Neural cell (in vitro differentiated cells): Measurements from ENCODE around the gene FERMT3. TPM values are rescaled to one million over a fixed set of nuclear protein-coding genes. Genes with fewer than 3 reads are reported as not detected.

Experiments used
- H2AFZ ChIP-seq: fragments of 200-600, 300-800 bp; sonication (generic), shearing (Covaris generic); 2 replicates; pipeline ENCODE4 v1.6.0; 2014; ENCODE audit warnings: low read depth, mild to moderate bottlenecking, antibody characterized with exemption, low read length, moderate library complexity
- H3F3A ChIP-seq: fragments of 200-600 bp; shearing (Covaris generic); 2 replicates; pipeline ENCODE4 v1.6.1; 2016; ENCODE audit warnings: mild to moderate bottlenecking, moderate library complexity, mixed read lengths, antibody characterized with exemption, low read length; ENCODE audit not compliant: insufficient read depth, poor library complexity, severe bottlenecking
- H3K27ac ChIP-seq: fragments of 200-600, 300-800 bp; sonication (generic), shearing (Covaris generic); 2 replicates; pipeline ENCODE4 v1.5.1; 2014; ENCODE audit warnings: mild to moderate bottlenecking, low read length, moderate library complexity
- H3K27me3 ChIP-seq: fragments of 300-800, 200-600 bp; sonication (generic), shearing (Covaris generic); 2 replicates; pipeline ENCODE4 v1.6.0; 2014; ENCODE audit warnings: mild to moderate bottlenecking, low read depth, low read length, moderate library complexity; ENCODE audit not compliant: insufficient read depth
- H3K36me3 ChIP-seq: fragments of 300-800, 200-600 bp; sonication (generic), shearing (Covaris generic); 2 replicates; pipeline ENCODE4 v1.5.1; 2014; ENCODE audit warnings: mild to moderate bottlenecking, antibody characterized with exemption, low read length, moderate library complexity; ENCODE audit not compliant: insufficient read depth
- H3K4me2 ChIP-seq: fragments of 300-800, 200-600 bp; sonication (generic), shearing (Covaris generic); 2 replicates; pipeline ENCODE4 v1.6.0; 2014; ENCODE audit warnings: mild to moderate bottlenecking, low read length
- H3K4me3 ChIP-seq: fragments of 300-800, 200-600 bp; sonication (generic), shearing (Covaris generic); 2 replicates; pipeline ENCODE4 v1.5.1; 2014; ENCODE audit warnings: mild to moderate bottlenecking, low read length, moderate library complexity
- H3K79me2 ChIP-seq: fragments of 200-600 bp; shearing (Covaris generic); replicated peaks from 2 replicates; pipeline ENCODE4 v1.6.0; 2014; ENCODE audit warnings: mild to moderate bottlenecking, low read length, moderate library complexity; ENCODE audit not compliant: insufficient read depth
- H3K9ac ChIP-seq: fragments of 300-800, 200-600 bp; sonication (generic), shearing (Covaris generic); 2 replicates; pipeline ENCODE4 v1.6.1; 2016; ENCODE audit warnings: mild to moderate bottlenecking, low read length, mixed read lengths
- H3K9me2 ChIP-seq: fragments of 200-600 bp; shearing (Covaris generic); 2 replicates; pipeline ENCODE4 v1.6.1; 2016; ENCODE audit warnings: mild to moderate bottlenecking, low read length, mixed read lengths; ENCODE audit not compliant: insufficient read depth
- H3K9me3 ChIP-seq: fragments of 200-600, 300-800 bp; sonication (generic), shearing (Covaris generic); 2 replicates; pipeline ENCODE4 v1.6.1; 2016; ENCODE audit warnings: mild to moderate bottlenecking, mixed run types, low read length, moderate library complexity, mixed read lengths
- H4K20me1 ChIP-seq: fragments of 200-600 bp; shearing (Covaris generic); 2 replicates; pipeline ENCODE4 v1.6.1; 2016; ENCODE audit warnings: mild to moderate bottlenecking, mixed run types; ENCODE audit not compliant: insufficient read depth
- EP300 ChIP-seq: fragments of 450-650 bp; conservative IDR thresholded peaks from 2 replicates; pipeline ENCODE4 v1.6.1; 2014; ENCODE audit warnings: antibody characterized with exemption, mild to moderate bottlenecking, moderate library complexity; ENCODE audit not compliant: poor library complexity, severe bottlenecking
- EZH2 ChIP-seq: fragments of 200-600, 300-800 bp; shearing (Covaris generic), sonication (generic); IDR thresholded peaks from 2 replicates; pipeline ENCODE4 v1.6.1; 2014; ENCODE audit warnings: antibody characterized with exemption, low read length, borderline replicate concordance, mild to moderate bottlenecking; ENCODE audit not compliant: insufficient read depth, poor library complexity, severe bottlenecking
- MXI1 ChIP-seq: fragments of 450-650 bp; conservative IDR thresholded peaks from 2 replicates; pipeline ENCODE4 v1.6.1; 2014; ENCODE audit warnings: antibody characterized with exemption, mild to moderate bottlenecking; ENCODE audit not compliant: poor library complexity, severe bottlenecking
- POLR2AphosphoS5 ChIP-seq: IDR thresholded peaks from 2 replicates; pipeline ENCODE4 v1.6.1; 2012
- RAD21 ChIP-seq: fragments of 450-650 bp; conservative IDR thresholded peaks from 2 replicates; pipeline ENCODE4 v1.6.1; 2014; ENCODE audit warnings: antibody characterized with exemption, mild to moderate bottlenecking, moderate library complexity
- REST ChIP-seq: IDR thresholded peaks from 2 replicates; pipeline ENCODE4 v1.6.1; 2012; ENCODE audit warnings: borderline replicate concordance
- SMC3 ChIP-seq: fragments of 450-650 bp; conservative IDR thresholded peaks from 2 replicates; pipeline ENCODE4 v1.6.1; 2014; ENCODE audit warnings: antibody characterized with exemption, mild to moderate bottlenecking, moderate library complexity; ENCODE audit not compliant: poor library complexity
- TAF1 ChIP-seq: IDR thresholded peaks from 2 replicates; pipeline ENCODE4 v1.6.1; 2012; ENCODE audit warnings: low read depth
- polyA plus RNA-seq: library from polyadenylated mRNA; depleted of rRNA; stranded (reverse); fragments of >200 nt; gene quantifications from 2 replicates; pipeline ENCODE4 v1.2.3, GENCODE V29; 2014
- TF ChIP-seq, protein P1 (sequence below): fragments of 450-650 bp; IDR thresholded peaks from 2 replicates; pipeline ENCODE4 v1.5.1; 2014; ENCODE audit warnings: antibody characterized with exemption, mild to moderate bottlenecking, moderate library complexity; ENCODE audit not compliant: poor library complexity, severe bottlenecking

The FERMT3 gene
- polyA plus RNA-seq, 1 donor from 2014 or later: 0.89 TPM

DNA sequence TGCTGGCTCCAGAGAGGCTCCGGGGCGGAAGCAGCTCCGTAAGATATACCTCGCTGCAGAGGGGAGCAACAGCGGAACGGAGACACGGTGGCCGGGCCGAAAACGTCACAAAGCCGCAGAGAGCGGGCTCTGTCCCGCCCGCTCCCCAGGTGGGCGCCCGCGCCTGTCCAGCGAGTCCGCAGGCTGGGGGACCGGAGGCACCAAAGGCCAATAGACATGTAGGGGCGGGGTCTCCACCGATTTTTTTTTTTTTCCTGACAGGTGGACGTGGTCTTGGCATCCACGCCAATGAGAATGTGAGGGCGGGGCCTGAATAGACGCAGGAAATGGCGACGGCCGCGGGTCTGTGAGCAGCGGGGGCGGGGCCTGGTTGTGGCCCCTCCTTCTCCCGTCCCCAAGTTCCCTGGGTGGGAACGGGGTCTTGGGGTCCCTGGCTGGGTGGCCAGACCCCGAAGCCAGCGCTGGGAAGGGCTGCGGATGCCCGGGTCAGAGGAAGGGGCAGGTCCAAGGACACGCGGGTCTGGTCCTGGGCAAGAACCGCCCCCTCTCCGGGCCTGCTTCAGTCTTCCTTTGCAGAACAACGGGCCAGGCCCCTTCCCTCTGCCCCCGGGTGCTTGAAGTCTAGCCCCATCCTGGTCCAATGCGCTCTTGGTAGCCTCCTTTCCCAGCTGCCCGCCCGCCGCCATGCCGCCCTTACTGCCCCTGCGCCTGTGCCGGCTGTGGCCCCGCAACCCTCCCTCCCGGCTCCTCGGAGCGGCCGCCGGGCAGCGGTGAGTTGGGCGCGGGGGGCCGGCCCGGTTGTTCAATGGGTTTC lies 23.9 kb downstream of the FERMT3 start, which contains the start of gene DNAJC4:
Gene DNAJC4, plus strand, starts transcription at position 378 of the 814 bp plus-strand sequence. Its CDS starts 307 bp downstream, at position 685.
- Histone ChIP-seq H3K9ac (peak within 1 kb of the TSS; percentile 88), H3K79me2 (peaks cover 6% of the 10 kb centered on the region), H3K9me3 (no peaks in the 10 kb centered on the region), H3F3A (no peaks in the 10 kb centered on the region), H3K36me3 (no peaks in the 10 kb centered on the region), H4K20me1 (no peaks in the 10 kb centered on the region), H3K27me3 (peaks cover 8% of the 10 kb centered on the region), H2AFZ (peak within 1 kb of the TSS; percentile 72), H3K4me2 (peak within 1 kb of the TSS; percentile 70), H3K27ac (peak within 1 kb of the TSS; percentile 88), H3K4me3 (peak within 1 kb of the TSS; percentile 94), H3K9me2 (no peaks in the 10 kb centered on the region)
- TF ChIP-seq RAD21: no peak
- peak; percentile 76 for TF ChIP-seq EP300
- TF ChIP-seq MXI1: peak; percentile 69
- TF ChIP-seq SMC3: peak; percentile 14
- TF ChIP-seq TAF1: no peak
- no peak for TF ChIP-seq EZH2
- TF ChIP-seq, protein P1, sequence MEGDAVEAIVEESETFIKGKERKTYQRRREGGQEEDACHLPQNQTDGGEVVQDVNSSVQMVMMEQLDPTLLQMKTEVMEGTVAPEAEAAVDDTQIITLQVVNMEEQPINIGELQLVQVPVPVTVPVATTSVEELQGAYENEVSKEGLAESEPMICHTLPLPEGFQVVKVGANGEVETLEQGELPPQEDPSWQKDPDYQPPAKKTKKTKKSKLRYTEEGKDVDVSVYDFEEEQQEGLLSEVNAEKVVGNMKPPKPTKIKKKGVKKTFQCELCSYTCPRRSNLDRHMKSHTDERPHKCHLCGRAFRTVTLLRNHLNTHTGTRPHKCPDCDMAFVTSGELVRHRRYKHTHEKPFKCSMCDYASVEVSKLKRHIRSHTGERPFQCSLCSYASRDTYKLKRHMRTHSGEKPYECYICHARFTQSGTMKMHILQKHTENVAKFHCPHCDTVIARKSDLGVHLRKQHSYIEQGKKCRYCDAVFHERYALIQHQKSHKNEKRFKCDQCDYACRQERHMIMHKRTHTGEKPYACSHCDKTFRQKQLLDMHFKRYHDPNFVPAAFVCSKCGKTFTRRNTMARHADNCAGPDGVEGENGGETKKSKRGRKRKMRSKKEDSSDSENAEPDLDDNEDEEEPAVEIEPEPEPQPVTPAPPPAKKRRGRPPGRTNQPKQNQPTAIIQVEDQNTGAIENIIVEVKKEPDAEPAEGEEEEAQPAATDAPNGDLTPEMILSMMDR: no peak
- TF ChIP-seq REST: peak; percentile 20
- peak; percentile 73 for TF ChIP-seq POLR2AphosphoS5

DNA sequence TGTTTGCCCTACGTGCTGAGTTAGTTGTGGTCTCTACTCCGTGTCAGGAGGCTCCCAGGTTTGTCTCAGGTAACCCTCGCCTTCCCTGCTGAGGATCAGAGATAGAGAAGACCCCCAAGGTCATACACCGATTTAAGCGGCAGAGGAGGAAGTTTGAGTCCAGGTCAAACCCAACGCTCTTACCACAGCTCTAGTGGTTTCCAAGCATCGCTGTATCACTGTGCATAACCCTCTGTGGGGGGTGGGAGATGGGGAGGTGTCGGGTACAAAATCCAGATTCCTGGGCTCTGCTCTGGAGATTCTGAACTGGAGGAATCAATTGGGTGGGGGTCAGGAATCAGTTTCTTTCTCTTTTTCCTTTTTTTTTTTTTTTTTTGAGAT lies 24.5 kb downstream of the FERMT3 start:
- H3K27me3 ChIP-seq: peaks cover 8% of the 10 kb centered on the region
- H3K9ac ChIP-seq: peak overlapping the region; percentile 88
- H3K9me3 ChIP-seq: no peaks in the 10 kb centered on the region
- H3K27ac ChIP-seq: peak overlapping the region; percentile 88
- no peaks in the 10 kb centered on the region for H4K20me1 ChIP-seq
- no peaks in the 10 kb centered on the region for H3K36me3 ChIP-seq
- no peaks in the 10 kb centered on the region for H3K9me2 ChIP-seq
- H3K4me3 ChIP-seq: peak overlapping the region; percentile 94
- peaks cover 4% of the 10 kb centered on the region for H3K79me2 ChIP-seq
- H3F3A ChIP-seq: no peaks in the 10 kb centered on the region
- TF ChIP-seq, protein P1: no peak
- TF ChIP-seq REST (no peak), EZH2 (no peak), RAD21 (no peak), SMC3 (no peak), MXI1 (no peak), TAF1 (no peak), POLR2AphosphoS5 (no peak), EP300 (no peak)
- H3K4me2 ChIP-seq: peak overlapping the region; percentile 54
- H2AFZ ChIP-seq: peak overlapping the region; percentile 72
